HepG2 (cell line): ENCODE data around the gene IQCC. TPM values are rescaled to one million over a fixed set of nuclear protein-coding genes. Genes with fewer than 3 reads are reported as not detected.

ENCODE experiments used
- CAMTA2 ChIP-seq: sonication (generic); formaldehyde crosslinking; IDR thresholded peaks from 2 replicates; pipeline ENCODE4 v1.4.0; 2020; ENCODE audit warnings: mild to moderate bottlenecking, missing genetic modification reagents, borderline replicate concordance
- ETV6 ChIP-seq: sonication (generic); formaldehyde crosslinking; conservative IDR thresholded peaks from 2 replicates; pipeline ENCODE4 v1.4.0; 2020; ENCODE audit warnings: missing genetic modification reagents
- HHEX ChIP-seq: IDR thresholded peaks from 2 replicates; pipeline ENCODE4 v1.6.1; 2016; ENCODE audit warnings: control low read depth
- HMG20A ChIP-seq: IDR thresholded peaks from 2 replicates; pipeline ENCODE4 v1.6.1; 2016; ENCODE audit warnings: borderline replicate concordance
- MAFG ChIP-seq: sonication (generic); formaldehyde crosslinking; IDR thresholded peaks from 2 replicates; pipeline ENCODE4 v1.5.1; 2020; ENCODE audit warnings: mild to moderate bottlenecking, missing genetic modification reagents
- MAZ ChIP-seq, 2 experiments: sonication (generic) in 1 of 2; formaldehyde crosslinking in 1 of 2; IDR thresholded peaks; 2 replicates each; pipeline versions ENCODE4 v1.5.0 to v1.6.1; 2012 to 2020; ENCODE audit warnings: low read depth in 2 of 2, mild to moderate bottlenecking in 2 of 2, borderline replicate concordance in 1 of 2, improper control_type of control experiment in 1 of 2, low read length in 1 of 2, missing genetic modification reagents in 1 of 2, moderate library complexity in 1 of 2
- MXI1 ChIP-seq: IDR thresholded peaks from 3 replicates; pipeline ENCODE4 v1.6.1; 2012; ENCODE audit warnings: low read depth, low read length, inconsistent platforms, borderline replicate concordance
- NR2F1 ChIP-seq, 2 experiments: fragments of 450-650 bp in 1 of 2; formaldehyde crosslinking in 1 of 2; IDR thresholded peaks; 2 replicates each; pipeline versions ENCODE4 v1.5.0 to v1.6.1; 2016 to 2020; ENCODE audit warnings: mild to moderate bottlenecking in 1 of 2, missing compliant biosample characterization in 1 of 2, missing genetic modification reagents in 1 of 2, moderate library complexity in 1 of 2
- SRF ChIP-seq: IDR thresholded peaks from 2 replicates; pipeline ENCODE4 v1.6.1; 2011; ENCODE audit warnings: mild to moderate bottlenecking, low read depth, low read length, moderate library complexity
- SRY ChIP-seq: sonication (generic); formaldehyde crosslinking; IDR thresholded peaks from 2 replicates; pipeline ENCODE4 v1.8.0; 2022; ENCODE audit warnings: mild to moderate bottlenecking, missing genetic modification reagents
- TBL1XR1 ChIP-seq: fragments of 150-350 bp; IDR thresholded peaks from 2 replicates; pipeline ENCODE4 v1.6.1; 2014; ENCODE audit warnings: borderline replicate concordance, low read length; ENCODE audit not compliant: partially characterized antibody
- TGIF2 ChIP-seq: IDR thresholded peaks from 2 replicates; pipeline ENCODE4 v1.6.1; 2016; ENCODE audit warnings: control low read depth, missing compliant biosample characterization
- U2AF1 ChIP-seq: fragments of 200-400 bp; formaldehyde crosslinking; optimal IDR thresholded peaks from 2 replicates; pipeline ENCODE3; 2017; ENCODE audit warnings: mild to moderate bottlenecking, low read depth, low read length
- YEATS4 ChIP-seq: sonication (generic); formaldehyde crosslinking; IDR thresholded peaks from 2 replicates; pipeline ENCODE4 v1.4.0; 2020; ENCODE audit warnings: missing genetic modification reagents, borderline replicate concordance
- ZNF160 ChIP-seq: sonication (generic); formaldehyde crosslinking; IDR thresholded peaks from 2 replicates; pipeline ENCODE4 v1.8.0; 2022; ENCODE audit warnings: mild to moderate bottlenecking, inconsistent platforms, missing genetic modification reagents
- ZNF468 ChIP-seq: sonication (generic); formaldehyde crosslinking; IDR thresholded peaks from 2 replicates; pipeline ENCODE4 v1.8.0; 2022; ENCODE audit warnings: mild to moderate bottlenecking, moderate library complexity, missing genetic modification reagents
- ZNF530 ChIP-seq: sonication (generic); formaldehyde crosslinking; IDR thresholded peaks from 2 replicates; pipeline ENCODE4 v1.5.0; 2020; ENCODE audit warnings: low read depth, mild to moderate bottlenecking, missing genetic modification reagents
- ZNF563 ChIP-seq: sonication (generic); formaldehyde crosslinking; IDR thresholded peaks from 2 replicates; pipeline ENCODE4 v1.8.0; 2022; ENCODE audit warnings: mild to moderate bottlenecking, moderate library complexity, missing genetic modification reagents
- ZNF788 ChIP-seq: sonication (generic); formaldehyde crosslinking; IDR thresholded peaks from 2 replicates; pipeline ENCODE4 v1.5.0; 2020; ENCODE audit warnings: mild to moderate bottlenecking, missing genetic modification reagents, borderline replicate concordance
- polyA plus RNA-seq, 8 experiments: library from polyadenylated mRNA; depleted of rRNA in 3 of 8; stranded (reverse) in 7 of 8; unstranded in 1 of 8; fragments of >200 nt; fragmentation: Illumina TruSeq in 4 of 8; extraction: Trizol in 4 of 8; gene quantifications; 2 replicates each; pipeline versions ENCODE4 v1.2.1 to v1.2.3, GENCODE V29; 2011 to 2016; ENCODE audit warnings: low read depth in 4 of 8, missing spikeins in 1 of 8, mixed read lengths in 1 of 8; ENCODE audit not compliant: insufficient read depth in 1 of 8
- total RNA-seq, 5 experiments: library from RNA; depleted of rRNA; stranded (reverse); fragments of >200 nt; fragmentation: Illumina TruSeq; extraction: Trizol; gene quantifications; 2 replicates each; pipeline ENCODE4 v1.2.3, GENCODE V29; 2016; ENCODE audit warnings: low read depth in 1 of 5
- TF ChIP-seq, protein P1 (sequence below): fragments of 450-650 bp; IDR thresholded peaks from 2 replicates; pipeline ENCODE4 v1.6.1; 2016
- TF ChIP-seq, protein P2 (sequence below): sonication (generic); formaldehyde crosslinking; IDR thresholded peaks from 2 replicates; pipeline ENCODE4 v1.5.0; 2020; ENCODE audit warnings: missing genetic modification reagents, mild to moderate bottlenecking, borderline replicate concordance
- TF ChIP-seq, protein P3 (sequence below): IDR thresholded peaks from 2 replicates; pipeline ENCODE4 v1.6.1; 2016; ENCODE audit warnings: low read depth
- TF ChIP-seq, protein P4 (sequence below): IDR thresholded peaks from 2 replicates; pipeline ENCODE4 v1.6.1; 2016; ENCODE audit warnings: low read depth, borderline replicate concordance
- TF ChIP-seq, protein P5 (sequence below): sonication (generic); formaldehyde crosslinking; IDR thresholded peaks from 2 replicates; pipeline ENCODE4 v1.4.0; 2020; ENCODE audit warnings: mild to moderate bottlenecking, low read depth, missing genetic modification reagents

Gene IQCC
- total and polyA plus RNA-seq, 2 of the 13 experiments (the other 11 are each of a cell fraction or from before 2014, with no cell fraction given), result 1.7 to 3.0 TPM

DNA sequence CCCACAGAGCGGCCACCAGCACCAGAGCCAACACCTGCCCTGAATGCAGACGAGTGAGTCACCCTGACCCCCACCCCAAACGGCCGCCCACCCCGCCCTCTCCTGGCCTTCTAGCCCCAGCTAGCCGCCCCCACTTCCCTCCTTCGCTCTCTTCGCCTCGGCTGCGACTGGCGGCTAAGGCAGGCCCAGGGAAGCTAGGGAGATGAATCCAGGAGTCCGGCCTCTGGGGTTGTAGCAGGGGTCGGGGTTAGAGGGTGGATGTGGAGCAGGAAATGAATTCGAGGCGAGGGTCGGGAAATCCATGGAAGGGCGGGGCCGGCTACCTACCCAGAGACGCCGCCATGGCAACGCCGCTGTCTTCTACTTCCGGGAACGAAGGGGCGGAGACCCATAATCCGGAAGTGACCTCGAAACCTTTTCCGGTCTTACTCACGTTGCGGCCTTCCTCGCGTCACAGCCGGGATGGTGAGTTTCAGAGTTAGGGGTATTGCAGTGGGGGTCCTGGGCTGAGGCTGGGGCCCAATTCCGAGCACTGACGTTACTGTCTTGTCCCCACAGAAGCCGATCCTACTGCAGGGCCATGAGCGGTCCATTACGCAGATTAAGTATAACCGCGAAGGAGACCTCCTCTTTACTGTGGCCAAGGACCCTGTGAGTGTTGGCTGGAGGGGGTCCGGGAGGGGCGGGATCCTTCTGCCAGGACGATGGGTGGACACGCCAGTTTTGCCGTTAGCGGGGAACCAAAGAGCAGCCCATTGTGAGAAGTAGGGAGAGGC is 16.7 kb downstream of the IQCC start, which contains the start of the genes EIF3I and TMEM234 (continued):
- TF ChIP-seq MAZ (IDR thresholded peaks at IDR 0.05; ENCODE audit: borderline replicate concordance, low read depth, low read length) (0 out of 2 replicates have a peak, but pooled peaks have one; percentile 28), MAZ (CRISPR knock-in tag; IDR thresholded peaks at IDR 0.05; ENCODE audit: low read depth) (peak; percentile 25; the same call in 1 of the 2 replicates), ETV6 (CRISPR knock-in tag) (no peak), TGIF2 (CRISPR knock-in tag) (peak; percentile 57; the same call in 1 of the 2 replicates), ZNF530 (CRISPR knock-in tag) (no peak), TBL1XR1 (no peak), HHEX (CRISPR knock-in tag) (no peak), MXI1 (peak; percentile 92; the same call in 2 of the 3 replicates), ZNF160 (CRISPR knock-in tag) (no peak), ZNF788 (CRISPR knock-in tag) (no peak), NR2F1 (CRISPR knock-in tag; IDR thresholded peaks at IDR 0.05) (no peak), YEATS4 (CRISPR knock-in tag) (peak; percentile 67; the same call in 1 of the 2 replicates), CAMTA2 (peak; percentile 60; the same call in 1 of the 2 replicates), ZNF563 (no peak; the same call in 1 of the 2 replicates), SRY (CRISPR knock-in tag) (peak; percentile 73; the same call in 1 of the 2 replicates), ZNF468 (CRISPR knock-in tag) (no peak), SRF (0 out of 2 replicates have a peak, but pooled peaks have one; percentile 5), MAFG (CRISPR knock-in tag) (no peak), U2AF1 (peak; percentile 23), HMG20A (CRISPR knock-in tag) (no peak)
- TF ChIP-seq, protein P1, sequence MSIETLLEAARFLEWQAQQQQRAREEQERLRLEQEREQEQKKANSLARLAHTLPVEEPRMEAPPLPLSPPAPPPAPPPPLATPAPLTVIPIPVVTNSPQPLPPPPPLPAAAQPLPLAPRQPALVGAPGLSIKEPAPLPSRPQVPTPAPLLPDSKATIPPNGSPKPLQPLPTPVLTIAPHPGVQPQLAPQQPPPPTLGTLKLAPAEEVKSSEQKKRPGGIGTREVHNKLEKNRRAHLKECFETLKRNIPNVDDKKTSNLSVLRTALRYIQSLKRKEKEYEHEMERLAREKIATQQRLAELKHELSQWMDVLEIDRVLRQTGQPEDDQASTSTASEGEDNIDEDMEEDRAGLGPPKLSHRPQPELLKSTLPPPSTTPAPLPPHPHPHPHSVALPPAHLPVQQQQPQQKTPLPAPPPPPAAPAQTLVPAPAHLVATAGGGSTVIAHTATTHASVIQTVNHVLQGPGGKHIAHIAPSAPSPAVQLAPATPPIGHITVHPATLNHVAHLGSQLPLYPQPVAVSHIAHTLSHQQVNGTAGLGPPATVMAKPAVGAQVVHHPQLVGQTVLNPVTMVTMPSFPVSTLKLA, result peak; percentile 43
- TF ChIP-seq, protein P2, sequence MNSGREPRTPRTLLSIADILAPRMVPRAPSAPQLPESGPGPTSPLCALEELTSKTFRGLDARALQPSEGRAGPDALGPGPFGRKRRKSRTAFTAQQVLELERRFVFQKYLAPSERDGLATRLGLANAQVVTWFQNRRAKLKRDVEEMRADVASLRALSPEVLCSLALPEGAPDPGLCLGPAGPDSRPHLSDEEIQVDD (CRISPR knock-in tag), result 0 out of 2 replicates have a peak, but pooled peaks have one; percentile 44
- TF ChIP-seq, protein P3, sequence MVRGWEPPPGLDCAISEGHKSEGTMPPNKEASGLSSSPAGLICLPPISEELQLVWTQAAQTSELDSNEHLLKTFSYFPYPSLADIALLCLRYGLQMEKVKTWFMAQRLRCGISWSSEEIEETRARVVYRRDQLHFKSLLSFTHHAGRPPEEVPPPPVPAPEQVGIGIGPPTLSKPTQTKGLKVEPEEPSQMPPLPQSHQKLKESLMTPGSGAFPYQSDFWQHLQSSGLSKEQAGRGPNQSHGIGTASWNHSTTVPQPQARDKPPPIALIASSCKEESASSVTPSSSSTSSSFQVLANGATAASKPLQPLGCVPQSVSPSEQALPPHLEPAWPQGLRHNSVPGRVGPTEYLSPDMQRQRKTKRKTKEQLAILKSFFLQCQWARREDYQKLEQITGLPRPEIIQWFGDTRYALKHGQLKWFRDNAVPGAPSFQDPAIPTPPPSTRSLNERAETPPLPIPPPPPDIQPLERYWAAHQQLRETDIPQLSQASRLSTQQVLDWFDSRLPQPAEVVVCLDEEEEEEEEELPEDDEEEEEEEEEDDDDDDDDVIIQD (CRISPR knock-in tag), result no peak
- TF ChIP-seq, protein P4, sequence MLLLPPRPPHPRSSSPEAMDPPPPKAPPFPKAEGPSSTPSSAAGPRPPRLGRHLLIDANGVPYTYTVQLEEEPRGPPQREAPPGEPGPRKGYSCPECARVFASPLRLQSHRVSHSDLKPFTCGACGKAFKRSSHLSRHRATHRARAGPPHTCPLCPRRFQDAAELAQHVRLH, result no peak
- TF ChIP-seq, protein P5, sequence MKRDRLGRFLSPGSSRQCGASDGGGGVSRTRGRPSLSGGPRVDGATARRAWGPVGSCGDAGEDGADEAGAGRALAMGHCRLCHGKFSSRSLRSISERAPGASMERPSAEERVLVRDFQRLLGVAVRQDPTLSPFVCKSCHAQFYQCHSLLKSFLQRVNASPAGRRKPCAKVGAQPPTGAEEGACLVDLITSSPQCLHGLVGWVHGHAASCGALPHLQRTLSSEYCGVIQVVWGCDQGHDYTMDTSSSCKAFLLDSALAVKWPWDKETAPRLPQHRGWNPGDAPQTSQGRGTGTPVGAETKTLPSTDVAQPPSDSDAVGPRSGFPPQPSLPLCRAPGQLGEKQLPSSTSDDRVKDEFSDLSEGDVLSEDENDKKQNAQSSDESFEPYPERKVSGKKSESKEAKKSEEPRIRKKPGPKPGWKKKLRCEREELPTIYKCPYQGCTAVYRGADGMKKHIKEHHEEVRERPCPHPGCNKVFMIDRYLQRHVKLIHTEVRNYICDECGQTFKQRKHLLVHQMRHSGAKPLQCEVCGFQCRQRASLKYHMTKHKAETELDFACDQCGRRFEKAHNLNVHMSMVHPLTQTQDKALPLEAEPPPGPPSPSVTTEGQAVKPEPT (CRISPR knock-in tag), result no peak; the same call in 1 of the 2 replicates
